Activated CD4-positive, CD25-positive, alpha-beta regulatory T cell treated with anti-CD3 and anti-CD28 coated beads, Interleukin-2, amount 50 U/mL, for 72 hours (primary cell): ENCODE measurements around the gene BDKRB2.

Experiments
- DNase-seq: peaks from one replicate; pipeline ENCODE4 v3.0.0; 2021

Gene BDKRB2

GRCh38 chr14:96204151-96205058, at the start of gene BDKRB2:
Gene BDKRB2 (plus strand): TSS chr14:96204839. CDS start chr14:96237108, 32,269 bp downstream.
- no peak for DNase-seq

- DNase-seq: no peak
Measured at GRCh38 chr14:96154900-96155299, 49.7 kb upstream of the BDKRB2 start.

GRCh38 chr14:96156804-96157760, 47.6 kb upstream of the BDKRB2 start:
- no peak for DNase-seq

- no peak for DNase-seq
Measured at GRCh38 chr14:96158735-96159134, 45.9 kb upstream of the BDKRB2 start.

- no peak for DNase-seq
Measured at GRCh38 chr14:96160076-96160912, 44.3 kb upstream of the BDKRB2 start.

GRCh38 chr14:96160913-96161310, 43.7 kb upstream of the BDKRB2 start:
- DNase-seq: no peak

- DNase-seq: no peak
Measured at GRCh38 chr14:96161636-96162035, 43.0 kb upstream of the BDKRB2 start.

GRCh38 chr14:96162265-96162664, 42.4 kb upstream of the BDKRB2 start:
- DNase-seq: no peak

GRCh38 chr14:96162741-96163140, 41.9 kb upstream of the BDKRB2 start:
- DNase-seq: no peak

- DNase-seq: no peak
Measured at GRCh38 chr14:96164861-96165490, 39.7 kb upstream of the BDKRB2 start.

GRCh38 chr14:96165493-96166436, 38.9 kb upstream of the BDKRB2 start:
- DNase-seq: no peak

GRCh38 chr14:96166461-96167223, 38.0 kb upstream of the BDKRB2 start:
- DNase-seq: no peak

- DNase-seq: no peak
Measured at GRCh38 chr14:96167224-96168148, 37.2 kb upstream of the BDKRB2 start.

GRCh38 chr14:96168581-96168980, 36.1 kb upstream of the BDKRB2 start:
- DNase-seq: no peak

- DNase-seq: no peak
Measured at GRCh38 chr14:96170961-96171592, 33.6 kb upstream of the BDKRB2 start.

GRCh38 chr14:96173636-96174475, 30.8 kb upstream of the BDKRB2 start:
- DNase-seq: no peak

- DNase-seq: no peak
Measured at GRCh38 chr14:96176275-96176674, 28.4 kb upstream of the BDKRB2 start.

GRCh38 chr14:96176811-96177211, 27.8 kb upstream of the BDKRB2 start:
- no peak for DNase-seq
